H9 (cell line): Measurements from ENCODE around the gene RAB39A. TPM values are rescaled to one million over a fixed set of nuclear protein-coding genes. Genes with fewer than 3 reads are reported as not detected.

ENCODE experiments used
- DNase-seq: peaks from one replicate; pipeline ENCODE4 v3.0.0-alpha.2; 2017
- H2AFZ ChIP-seq: one replicate; pipeline ENCODE4 v1.6.1; 2013; ENCODE audit warnings: mild to moderate bottlenecking, low read length, control low read depth, moderate library complexity
- H2AK5ac ChIP-seq: 2 replicates; pipeline ENCODE4 v1.6.1; 2013; ENCODE audit warnings: low read length, control low read depth, mixed read lengths; ENCODE audit not compliant: insufficient read length
- H2BK120ac ChIP-seq: one replicate; pipeline ENCODE4 v1.6.1; 2013; ENCODE audit warnings: low read depth, mild to moderate bottlenecking, low read length, control low read depth, inconsistent platforms; ENCODE audit not compliant: poor library complexity, severe bottlenecking
- H2BK12ac ChIP-seq: 2 replicates; pipeline ENCODE4 v1.6.1; 2013; ENCODE audit warnings: low read length, control low read depth, mixed read lengths, low read depth; ENCODE audit not compliant: insufficient read length
- H2BK15ac ChIP-seq: 2 replicates; pipeline ENCODE4 v1.6.1; 2013; ENCODE audit warnings: low read depth, low read length, control low read depth
- H2BK20ac ChIP-seq: one replicate; pipeline ENCODE4 v1.6.1; 2013; ENCODE audit warnings: low read depth, mild to moderate bottlenecking, low read length, control low read depth, inconsistent platforms; ENCODE audit not compliant: poor library complexity, severe bottlenecking
- H2BK5ac ChIP-seq: 2 replicates; pipeline ENCODE4 v1.6.1; 2013; ENCODE audit warnings: low read length, control low read depth, mixed read lengths; ENCODE audit not compliant: insufficient read length
- H3K14ac ChIP-seq: 2 replicates; pipeline ENCODE4 v1.6.1; 2013; ENCODE audit warnings: low read length, control low read depth; ENCODE audit not compliant: insufficient read depth
- H3K18ac ChIP-seq: 2 replicates; pipeline ENCODE4 v1.6.1; 2013; ENCODE audit warnings: low read depth, mild to moderate bottlenecking, mixed read lengths, low read length, control low read depth; ENCODE audit not compliant: insufficient read length
- H3K23ac ChIP-seq: 2 replicates; pipeline ENCODE4 v1.6.1; 2013; ENCODE audit warnings: low read length, control low read depth, mixed read lengths, low read depth; ENCODE audit not compliant: insufficient read length
- H3K23me2 ChIP-seq: 2 replicates; pipeline ENCODE4 v1.6.1; 2013; ENCODE audit warnings: low read depth, mild to moderate bottlenecking, mixed read lengths, low read length, control low read depth; ENCODE audit not compliant: insufficient read length, poor library complexity, severe bottlenecking
- H3K27ac ChIP-seq: 2 replicates; pipeline ENCODE4 v1.5.1; 2013; ENCODE audit warnings: low read length, control low read depth, mixed read lengths, low read depth; ENCODE audit not compliant: insufficient read length
- H3K27me3 ChIP-seq: 2 replicates; pipeline ENCODE4 v1.6.1; 2013; ENCODE audit warnings: low read length, control low read depth, inconsistent platforms; ENCODE audit not compliant: insufficient read depth
- H3K4ac ChIP-seq: 2 replicates; pipeline ENCODE4 v1.6.1; 2013; ENCODE audit warnings: low read depth, mild to moderate bottlenecking, control low read depth, inconsistent platforms, low read length, moderate library complexity
- H3K4me1 ChIP-seq: 2 replicates; pipeline ENCODE4 v1.6.1; 2013; ENCODE audit warnings: low read length, control low read depth, inconsistent platforms; ENCODE audit not compliant: insufficient read depth
- H3K4me2 ChIP-seq: 2 replicates; pipeline ENCODE4 v1.6.1; 2013; ENCODE audit warnings: low read length, control low read depth, mixed read lengths; ENCODE audit not compliant: insufficient read length, insufficient read depth
- H3K56ac ChIP-seq: 2 replicates; pipeline ENCODE4 v1.6.1; 2013; ENCODE audit warnings: low read depth, mild to moderate bottlenecking, mixed read lengths, low read length, control low read depth; ENCODE audit not compliant: insufficient read length
- H3K79me1 ChIP-seq: 2 replicates; pipeline ENCODE4 v1.6.1; 2013; ENCODE audit warnings: low read depth, mild to moderate bottlenecking, moderate library complexity, low read length, control low read depth, inconsistent platforms; ENCODE audit not compliant: insufficient read depth, poor library complexity, severe bottlenecking
- H3K79me2 ChIP-seq: 2 replicates; pipeline ENCODE4 v1.6.1; 2013; ENCODE audit warnings: low read length, control low read depth, inconsistent platforms; ENCODE audit not compliant: insufficient read depth
- H3K9ac ChIP-seq: 2 replicates; pipeline ENCODE4 v1.6.1; 2013; ENCODE audit warnings: low read length, control low read depth, mixed read lengths; ENCODE audit not compliant: insufficient read length; ENCODE audit errors: extremely low read depth
- H3K9me3 ChIP-seq: one replicate; pipeline ENCODE4 v1.6.1; 2013; ENCODE audit warnings: low read depth, low read length, inconsistent platforms; ENCODE audit not compliant: control insufficient read depth
- H3T11ph ChIP-seq: one replicate; pipeline ENCODE4 v1.6.1; 2013; ENCODE audit warnings: mild to moderate bottlenecking, low read length, control low read depth, inconsistent platforms
- H4K20me1 ChIP-seq: one replicate; pipeline ENCODE4 v1.6.1; 2013; ENCODE audit not compliant: control insufficient read depth, insufficient read length, insufficient read depth
- H4K5ac ChIP-seq: 2 replicates; pipeline ENCODE4 v1.6.1; 2013; ENCODE audit warnings: low read depth, mild to moderate bottlenecking, mixed read lengths, low read length, control low read depth; ENCODE audit not compliant: insufficient read length
- H4K8ac ChIP-seq: replicated peaks from 2 replicates; pipeline ENCODE4 v1.6.1; 2013; ENCODE audit warnings: low read length, control low read depth, mixed read lengths, low read depth; ENCODE audit not compliant: insufficient read length
- H4K91ac ChIP-seq: 2 replicates; pipeline ENCODE4 v1.6.1; 2013; ENCODE audit warnings: low read depth, mild to moderate bottlenecking, moderate library complexity, mixed read lengths, low read length, control low read depth; ENCODE audit not compliant: insufficient read length
- H3K27ac Mint-ChIP-seq, 3 experiments: 2 replicates in 2 of 3; 3 replicates in 1 of 3; pipeline ENCODE4 v1.8.0; 2020 to 2021; ENCODE audit warnings: mixed read lengths in 3 of 3, mild to moderate bottlenecking in 1 of 3, moderate library complexity in 1 of 3
- H3K27me3 Mint-ChIP-seq: 2 replicates; pipeline ENCODE4 v1.8.0; 2021; ENCODE audit warnings: low read depth, mild to moderate bottlenecking, moderate library complexity, mixed read lengths
- H3K36me3 Mint-ChIP-seq, 3 experiments: 2 replicates in 2 of 3; 3 replicates in 1 of 3; pipeline ENCODE4 v1.8.0; 2020 to 2021; ENCODE audit warnings: low read depth in 3 of 3, mixed read lengths in 3 of 3; ENCODE audit not compliant: insufficient read depth in 1 of 3
- H3K4me1 Mint-ChIP-seq, 2 experiments: 2 replicates each; pipeline ENCODE4 v1.8.0; 2020; ENCODE audit warnings: mixed read lengths in 2 of 2
- H3K4me3 Mint-ChIP-seq, 2 experiments: 2 replicates in 1 of 2; 3 replicates in 1 of 2; pipeline ENCODE4 v1.8.0; 2020 to 2021; ENCODE audit warnings: mild to moderate bottlenecking in 2 of 2, mixed read lengths in 2 of 2, moderate library complexity in 1 of 2
- H3K9me3 Mint-ChIP-seq, 2 experiments: 2 replicates in 1 of 2; 3 replicates in 1 of 2; pipeline ENCODE4 v1.8.0; 2020; ENCODE audit warnings: mild to moderate bottlenecking in 2 of 2, mixed read lengths in 2 of 2, moderate library complexity in 1 of 2
- WGBS: extraction: QIAGEN DNeasy Blood & Tissue Kit; methylation state at CpG from one replicate; pipeline ENCODE4 v1.1.7; 2013; ENCODE audit warnings: missing lambda C conversion rate, low lambda C conversion rate, mixed read lengths; ENCODE audit not compliant: insufficient read length; ENCODE audit errors: extremely low coverage; 5-methylcytosine and 5-hydroxymethylcytosine counted together
- total RNA-seq: library from RNA; stranded (reverse); gene quantifications from 2 replicates; pipeline ENCODE4 v1.2.1, GENCODE V29; 2021
- TF ChIP-seq, protein P1 (sequence below): fragments of 200-600 bp; sonication (generic); conservative IDR thresholded peaks from 3 replicates; pipeline ENCODE4 v1.8.0; 2021; ENCODE audit warnings: antibody characterized with exemption, mild to moderate bottlenecking

The RAB39A gene
- total RNA-seq, 1 experiment from 2014 or later, result 9.7 TPM

GRCh38 chr11:107963091-107963490, 34.8 kb downstream of the RAB39A start:
- H3K79me1 ChIP-seq, result no peaks in the 10 kb centered on the region
- Mint-ChIP-seq H3K9me3 (no peaks in the 10 kb centered on the region), H3K27ac (no peak overlapping the region), H3K4me3 (no peak overlapping the region), H3K36me3 (peaks cover 4 to 21% (median 15%) of the 10 kb centered on the region in 3 experiments; a peak in 5 of 7 replicates), H3K4me1 (peaks cover 0 to 12% of the 10 kb centered on the region in 2 experiments; a peak in 3 of 4 replicates), H3K27me3 (no peaks in the 10 kb centered on the region)
- no peaks in the 10 kb centered on the region for H3K79me2 ChIP-seq
- DNase-seq, result no peak
- H3K27me3 ChIP-seq, result no peaks in the 10 kb centered on the region
- no peaks in the 10 kb centered on the region for H3K4me1 ChIP-seq
- no CpG with 5 or more reads among the region's 8 CpGs for WGBS
- H3K9ac ChIP-seq, result no peak overlapping the region
- H2BK20ac ChIP-seq, result no peak overlapping the region
- H3K27ac ChIP-seq, result no peak overlapping the region
- no peak overlapping the region for H3K23ac ChIP-seq
- no peak overlapping the region for H3K14ac ChIP-seq
- H4K8ac ChIP-seq, result no peak overlapping the region
- H3T11ph ChIP-seq, result no peak overlapping the region
- H4K91ac ChIP-seq, result no peak overlapping the region
- H3K4me2 ChIP-seq, result no peak overlapping the region
- H3K23me2 ChIP-seq, result no peaks in the 10 kb centered on the region
- TF ChIP-seq, protein P1, sequence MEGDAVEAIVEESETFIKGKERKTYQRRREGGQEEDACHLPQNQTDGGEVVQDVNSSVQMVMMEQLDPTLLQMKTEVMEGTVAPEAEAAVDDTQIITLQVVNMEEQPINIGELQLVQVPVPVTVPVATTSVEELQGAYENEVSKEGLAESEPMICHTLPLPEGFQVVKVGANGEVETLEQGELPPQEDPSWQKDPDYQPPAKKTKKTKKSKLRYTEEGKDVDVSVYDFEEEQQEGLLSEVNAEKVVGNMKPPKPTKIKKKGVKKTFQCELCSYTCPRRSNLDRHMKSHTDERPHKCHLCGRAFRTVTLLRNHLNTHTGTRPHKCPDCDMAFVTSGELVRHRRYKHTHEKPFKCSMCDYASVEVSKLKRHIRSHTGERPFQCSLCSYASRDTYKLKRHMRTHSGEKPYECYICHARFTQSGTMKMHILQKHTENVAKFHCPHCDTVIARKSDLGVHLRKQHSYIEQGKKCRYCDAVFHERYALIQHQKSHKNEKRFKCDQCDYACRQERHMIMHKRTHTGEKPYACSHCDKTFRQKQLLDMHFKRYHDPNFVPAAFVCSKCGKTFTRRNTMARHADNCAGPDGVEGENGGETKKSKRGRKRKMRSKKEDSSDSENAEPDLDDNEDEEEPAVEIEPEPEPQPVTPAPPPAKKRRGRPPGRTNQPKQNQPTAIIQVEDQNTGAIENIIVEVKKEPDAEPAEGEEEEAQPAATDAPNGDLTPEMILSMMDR, result no peak
- H2BK5ac ChIP-seq, result no peak overlapping the region
- no peak overlapping the region for H4K5ac ChIP-seq
- no peak overlapping the region for H2AK5ac ChIP-seq
- H2BK15ac ChIP-seq, result no peak overlapping the region
- no peak overlapping the region for H2BK12ac ChIP-seq
- no peak overlapping the region for H3K18ac ChIP-seq
- no peak overlapping the region for H2AFZ ChIP-seq
- H2BK120ac ChIP-seq, result no peak overlapping the region
- no peak overlapping the region for H3K4ac ChIP-seq
- H4K20me1 ChIP-seq, result no peaks in the 10 kb centered on the region
- H3K56ac ChIP-seq, result no peak overlapping the region
- H3K9me3 ChIP-seq, result no peaks in the 10 kb centered on the region
